SH-SY5Y (cell line): Measurements from ENCODE around the gene CRYBG3.

Experiments
- GATA2 ChIP-seq: IDR thresholded peaks from 2 replicates; pipeline ENCODE4 v1.6.1; 2011; ENCODE audit warnings: mild to moderate bottlenecking, low read depth, low read length
- GATA3 ChIP-seq: IDR thresholded peaks from 2 replicates; pipeline ENCODE4 v1.6.1; 2011; ENCODE audit warnings: low read depth, mild to moderate bottlenecking, low read length, moderate library complexity

GRCh38 chr3:97804471-97804870 is 17.3 kb upstream of the CRYBG3 start:
- no peak for TF ChIP-seq GATA3
- TF ChIP-seq GATA2: no peak
